ENCODE results near the gene ZDHHC14. TPM values are rescaled to one million over a fixed set of nuclear protein-coding genes. Genes with fewer than 3 reads are reported as not detected.

Gene ZDHHC14
- polyA plus RNA-seq, 2 of the 4 experiments (the other 2 are of a cell fraction): 2.2 to 2.8 TPM

DNA sequence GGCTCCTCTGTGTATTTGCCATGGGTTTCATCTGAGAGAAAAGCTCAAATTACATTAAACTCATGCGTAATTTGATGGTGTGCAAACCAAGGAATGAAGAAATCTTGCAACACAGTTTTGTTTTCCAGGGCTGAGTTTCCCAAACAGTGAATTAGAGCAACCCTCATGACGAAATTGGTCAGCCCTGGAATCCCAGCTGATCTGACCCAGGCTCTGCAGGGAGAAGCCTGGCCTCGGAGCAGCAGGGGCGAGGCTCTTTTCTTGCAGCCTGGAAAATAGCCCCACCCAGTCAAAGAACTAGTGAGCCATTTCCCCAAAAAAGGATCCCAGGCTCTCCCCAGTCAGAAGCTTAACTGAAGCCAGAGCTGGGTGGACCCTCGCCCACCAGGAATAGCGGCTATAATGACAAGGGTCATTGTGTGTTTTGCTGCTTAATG lies 334.8 kb downstream of the ZDHHC14 start:
- no peak for FAIRE-seq
- DNase-seq (ENCODE audit: low read depth in 1 of 2, low spot score in 1 of 2): no peak
- WGBS (ENCODE audit: missing lambda C conversion rate): 51% methylated on average over 5 of the region's 6 CpGs
- POLR2A ChIA-PET: no interaction called here
- no peak overlapping the region for H3K4me3 ChIP-seq
- H3K9me3 ChIP-seq: no peaks in the 10 kb centered on the region
- H3K4me2 ChIP-seq: no peak overlapping the region
- no peak for ATAC-seq
- CTCF ChIA-PET: no interaction called here
- H3K27ac ChIP-seq: no peak overlapping the region
- H3K4me1 ChIP-seq: no peaks in the 10 kb centered on the region
- TF ChIP-seq MAFK (IDR thresholded peaks at IDR 0.05; ENCODE audit: partially characterized antibody) (no peak), HDAC2 (IDR thresholded peaks at IDR 0.05) (no peak), SREBF2 (IDR thresholded peaks at IDR 0.05) (no peak), JUNB (IDR thresholded peaks at IDR 0.05) (no peak), CEBPB (IDR thresholded peaks at IDR 0.05) (no peak), TP53 (CRISPR knock-in tag; IDR thresholded peaks at IDR 0.05) (no peak), CBX8 (IDR thresholded peaks at IDR 0.05) (no peak), KDM5A (IDR thresholded peaks at IDR 0.05) (no peak), GATA3 (IDR thresholded peaks at IDR 0.05; ENCODE audit: borderline replicate concordance) (no peak)
- TF ChIP-seq, protein P1, sequence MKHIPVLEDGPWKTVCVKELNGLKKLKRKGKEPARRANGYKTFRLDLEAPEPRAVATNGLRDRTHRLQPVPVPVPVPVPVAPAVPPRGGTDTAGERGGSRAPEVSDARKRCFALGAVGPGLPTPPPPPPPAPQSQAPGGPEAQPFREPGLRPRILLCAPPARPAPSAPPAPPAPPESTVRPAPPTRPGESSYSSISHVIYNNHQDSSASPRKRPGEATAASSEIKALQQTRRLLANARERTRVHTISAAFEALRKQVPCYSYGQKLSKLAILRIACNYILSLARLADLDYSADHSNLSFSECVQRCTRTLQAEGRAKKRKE (CRISPR knock-in tag; IDR thresholded peaks at IDR 0.05; ENCODE audit: low read depth): no peak
- TF ChIP-seq, protein P2, sequence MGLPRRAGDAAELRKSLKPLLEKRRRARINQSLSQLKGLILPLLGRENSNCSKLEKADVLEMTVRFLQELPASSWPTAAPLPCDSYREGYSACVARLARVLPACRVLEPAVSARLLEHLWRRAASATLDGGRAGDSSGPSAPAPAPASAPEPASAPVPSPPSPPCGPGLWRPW (IDR thresholded peaks at IDR 0.05): no peak
- TF ChIP-seq, protein P3, sequence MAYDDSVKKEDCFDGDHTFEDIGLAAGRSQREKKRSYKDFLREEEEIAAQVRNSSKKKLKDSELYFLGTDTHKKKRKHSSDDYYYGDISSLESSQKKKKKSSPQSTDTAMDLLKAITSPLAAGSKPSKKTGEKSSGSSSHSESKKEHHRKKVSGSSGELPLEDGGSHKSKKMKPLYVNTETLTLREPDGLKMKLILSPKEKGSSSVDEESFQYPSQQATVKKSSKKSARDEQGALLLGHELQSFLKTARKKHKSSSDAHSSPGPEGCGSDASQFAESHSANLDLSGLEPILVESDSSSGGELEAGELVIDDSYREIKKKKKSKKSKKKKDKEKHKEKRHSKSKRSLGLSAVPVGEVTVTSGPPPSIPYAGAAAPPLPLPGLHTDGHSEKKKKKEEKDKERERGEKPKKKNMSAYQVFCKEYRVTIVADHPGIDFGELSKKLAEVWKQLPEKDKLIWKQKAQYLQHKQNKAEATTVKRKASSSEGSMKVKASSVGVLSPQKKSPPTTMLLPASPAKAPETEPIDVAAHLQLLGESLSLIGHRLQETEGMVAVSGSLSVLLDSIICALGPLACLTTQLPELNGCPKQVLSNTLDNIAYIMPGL (CRISPR knock-in tag; IDR thresholded peaks at IDR 0.05; ENCODE audit: borderline replicate concordance): no peak

DNA sequence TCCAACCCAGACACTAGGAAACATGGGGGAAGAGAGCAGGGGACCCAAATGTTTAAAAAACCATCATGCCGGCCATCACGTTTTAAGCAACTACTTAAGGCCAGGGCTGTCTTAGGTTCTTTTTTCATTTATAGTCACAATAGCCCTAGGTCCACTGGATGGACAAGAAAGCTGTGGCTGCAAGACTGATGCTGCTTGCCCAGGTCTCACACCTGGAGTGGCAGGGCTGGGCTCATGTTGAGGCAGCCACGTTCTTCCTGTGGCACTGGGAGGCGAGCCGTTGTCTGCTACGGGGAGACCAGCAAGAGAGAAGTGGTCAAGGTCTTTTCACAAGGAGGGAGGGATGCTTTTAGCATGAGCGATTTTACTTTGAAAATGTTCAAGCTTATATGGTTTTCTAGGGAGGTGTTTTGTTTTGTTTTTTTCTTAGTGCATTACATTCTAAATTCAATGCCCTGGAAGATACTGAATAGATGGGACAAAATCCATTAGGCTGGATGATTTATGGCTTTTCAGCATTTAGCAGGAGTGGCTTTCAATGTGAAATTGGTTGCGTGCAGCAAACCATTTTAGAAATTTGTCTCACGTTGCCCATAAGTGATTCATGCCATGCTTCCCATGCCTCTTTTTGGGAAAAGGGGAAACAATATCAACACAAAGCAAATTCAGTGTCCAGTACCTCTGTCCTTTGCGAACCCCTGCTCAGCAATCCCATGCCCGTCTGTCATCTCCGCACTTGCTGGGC lies 335.4 kb downstream of the ZDHHC14 start:
- ATAC-seq (no peak), DNase-seq (ENCODE audit: low read depth in 1 of 2, low spot score in 1 of 2) (no peak), FAIRE-seq (no peak)
- POLR2A ChIA-PET: no interaction called here
- H3K4me3 ChIP-seq: no peak overlapping the region
- CTCF ChIA-PET: no interaction called here
- no peak overlapping the region for H3K4me2 ChIP-seq
- WGBS (ENCODE audit: missing lambda C conversion rate): 71% methylated on average over 12 of the region's 12 CpGs
- H3K4me1 ChIP-seq: no peaks in the 10 kb centered on the region
- H3K27ac ChIP-seq: no peak overlapping the region
- TF ChIP-seq EP300 (IDR thresholded peaks at IDR 0.05): no peak
- TF ChIP-seq POLR2AphosphoS2 (conservative IDR thresholded peaks at IDR 0.05; ENCODE audit: low read length): no peak
- no peak for TF ChIP-seq POLR2A (IDR thresholded peaks at IDR 0.05; ENCODE audit: low read length)
- TF ChIP-seq HOXB5 (CRISPR knock-in tag; IDR thresholded peaks at IDR 0.05): no peak
- TF ChIP-seq NFE2L2 (conservative IDR thresholded peaks at IDR 0.05; ENCODE audit: low read length): no peak
- TF ChIP-seq, protein P4, sequence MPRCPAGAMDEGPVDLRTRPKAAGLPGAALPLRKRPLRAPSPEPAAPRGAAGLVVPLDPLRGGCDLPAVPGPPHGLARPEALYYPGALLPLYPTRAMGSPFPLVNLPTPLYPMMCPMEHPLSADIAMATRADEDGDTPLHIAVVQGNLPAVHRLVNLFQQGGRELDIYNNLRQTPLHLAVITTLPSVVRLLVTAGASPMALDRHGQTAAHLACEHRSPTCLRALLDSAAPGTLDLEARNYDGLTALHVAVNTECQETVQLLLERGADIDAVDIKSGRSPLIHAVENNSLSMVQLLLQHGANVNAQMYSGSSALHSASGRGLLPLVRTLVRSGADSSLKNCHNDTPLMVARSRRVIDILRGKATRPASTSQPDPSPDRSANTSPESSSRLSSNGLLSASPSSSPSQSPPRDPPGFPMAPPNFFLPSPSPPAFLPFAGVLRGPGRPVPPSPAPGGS (IDR thresholded peaks at IDR 0.05): no peak
- TF ChIP-seq TFCP2L1 (CRISPR knock-in tag; IDR thresholded peaks at IDR 0.05): no peak
- TF ChIP-seq EHMT2 (IDR thresholded peaks at IDR 0.05; ENCODE audit: low read depth): no peak
- TF ChIP-seq NPAS2 (CRISPR knock-in tag; IDR thresholded peaks at IDR 0.05; ENCODE audit: borderline replicate concordance): no peak
- TF ChIP-seq ZFP36 (IDR thresholded peaks at IDR 0.05; ENCODE audit: borderline replicate concordance, partially characterized antibody): no peak
- TF ChIP-seq, protein P5, sequence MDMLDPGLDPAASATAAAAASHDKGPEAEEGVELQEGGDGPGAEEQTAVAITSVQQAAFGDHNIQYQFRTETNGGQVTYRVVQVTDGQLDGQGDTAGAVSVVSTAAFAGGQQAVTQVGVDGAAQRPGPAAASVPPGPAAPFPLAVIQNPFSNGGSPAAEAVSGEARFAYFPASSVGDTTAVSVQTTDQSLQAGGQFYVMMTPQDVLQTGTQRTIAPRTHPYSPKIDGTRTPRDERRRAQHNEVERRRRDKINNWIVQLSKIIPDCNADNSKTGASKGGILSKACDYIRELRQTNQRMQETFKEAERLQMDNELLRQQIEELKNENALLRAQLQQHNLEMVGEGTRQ (IDR thresholded peaks at IDR 0.05): no peak
- no peak for TF ChIP-seq RFX5 (IDR thresholded peaks at IDR 0.05)
- TF ChIP-seq JUN (IDR thresholded peaks at IDR 0.05): no peak
- no peaks in the 10 kb centered on the region for H3K9me3 ChIP-seq

Data from A549 (cell line).